GM12865 (cell line): Measurements from ENCODE around the gene FALEC.

Source experiments
- DNase-seq: peaks from one replicate; pipeline ENCODE4 v3.0.0; 2010; ENCODE audit warnings: low read depth
- H3K4me3 ChIP-seq: 2 replicates; pipeline ENCODE4 v1.5.1; 2011; ENCODE audit warnings: mild to moderate bottlenecking, low read depth, low read length, control low read depth
- TF ChIP-seq, protein P1 (sequence below): IDR thresholded peaks from 2 replicates; pipeline ENCODE4 v1.5.1; 2011; ENCODE audit warnings: low read length, control low read depth, low read depth, inconsistent platforms; ENCODE audit not compliant: insufficient read depth; ENCODE audit errors: missing control alignments

Gene FALEC

DNA sequence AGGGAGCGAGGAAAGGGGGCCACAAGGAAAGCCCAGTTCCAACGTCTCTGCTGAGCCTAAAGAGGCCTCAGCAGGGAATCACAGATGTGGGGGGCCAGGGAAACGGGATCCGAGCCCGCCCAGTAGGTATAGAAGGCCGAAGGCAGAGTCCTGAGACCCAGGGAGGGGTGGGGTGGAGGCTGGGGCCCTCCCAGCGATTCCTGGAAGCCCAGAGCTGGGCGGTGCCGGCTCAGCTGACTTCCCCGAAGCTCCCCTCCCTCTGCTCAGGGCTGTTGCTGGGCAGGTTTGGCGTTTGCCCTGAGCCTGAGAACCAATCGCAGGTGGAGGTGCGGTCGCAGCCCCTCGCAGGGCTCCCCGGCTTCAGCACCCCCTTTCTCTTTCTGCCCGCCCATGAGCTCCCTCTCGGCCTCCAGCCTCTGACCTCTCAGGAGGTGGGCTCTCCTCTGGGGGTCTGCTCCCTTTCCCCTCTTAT is 46.5 kb downstream of the FALEC start:
- DNase-seq, result peak; percentile 97
- TF ChIP-seq, protein P1, sequence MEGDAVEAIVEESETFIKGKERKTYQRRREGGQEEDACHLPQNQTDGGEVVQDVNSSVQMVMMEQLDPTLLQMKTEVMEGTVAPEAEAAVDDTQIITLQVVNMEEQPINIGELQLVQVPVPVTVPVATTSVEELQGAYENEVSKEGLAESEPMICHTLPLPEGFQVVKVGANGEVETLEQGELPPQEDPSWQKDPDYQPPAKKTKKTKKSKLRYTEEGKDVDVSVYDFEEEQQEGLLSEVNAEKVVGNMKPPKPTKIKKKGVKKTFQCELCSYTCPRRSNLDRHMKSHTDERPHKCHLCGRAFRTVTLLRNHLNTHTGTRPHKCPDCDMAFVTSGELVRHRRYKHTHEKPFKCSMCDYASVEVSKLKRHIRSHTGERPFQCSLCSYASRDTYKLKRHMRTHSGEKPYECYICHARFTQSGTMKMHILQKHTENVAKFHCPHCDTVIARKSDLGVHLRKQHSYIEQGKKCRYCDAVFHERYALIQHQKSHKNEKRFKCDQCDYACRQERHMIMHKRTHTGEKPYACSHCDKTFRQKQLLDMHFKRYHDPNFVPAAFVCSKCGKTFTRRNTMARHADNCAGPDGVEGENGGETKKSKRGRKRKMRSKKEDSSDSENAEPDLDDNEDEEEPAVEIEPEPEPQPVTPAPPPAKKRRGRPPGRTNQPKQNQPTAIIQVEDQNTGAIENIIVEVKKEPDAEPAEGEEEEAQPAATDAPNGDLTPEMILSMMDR, result no peak
- H3K4me3 ChIP-seq, result peak overlapping the region; percentile 83

DNA sequence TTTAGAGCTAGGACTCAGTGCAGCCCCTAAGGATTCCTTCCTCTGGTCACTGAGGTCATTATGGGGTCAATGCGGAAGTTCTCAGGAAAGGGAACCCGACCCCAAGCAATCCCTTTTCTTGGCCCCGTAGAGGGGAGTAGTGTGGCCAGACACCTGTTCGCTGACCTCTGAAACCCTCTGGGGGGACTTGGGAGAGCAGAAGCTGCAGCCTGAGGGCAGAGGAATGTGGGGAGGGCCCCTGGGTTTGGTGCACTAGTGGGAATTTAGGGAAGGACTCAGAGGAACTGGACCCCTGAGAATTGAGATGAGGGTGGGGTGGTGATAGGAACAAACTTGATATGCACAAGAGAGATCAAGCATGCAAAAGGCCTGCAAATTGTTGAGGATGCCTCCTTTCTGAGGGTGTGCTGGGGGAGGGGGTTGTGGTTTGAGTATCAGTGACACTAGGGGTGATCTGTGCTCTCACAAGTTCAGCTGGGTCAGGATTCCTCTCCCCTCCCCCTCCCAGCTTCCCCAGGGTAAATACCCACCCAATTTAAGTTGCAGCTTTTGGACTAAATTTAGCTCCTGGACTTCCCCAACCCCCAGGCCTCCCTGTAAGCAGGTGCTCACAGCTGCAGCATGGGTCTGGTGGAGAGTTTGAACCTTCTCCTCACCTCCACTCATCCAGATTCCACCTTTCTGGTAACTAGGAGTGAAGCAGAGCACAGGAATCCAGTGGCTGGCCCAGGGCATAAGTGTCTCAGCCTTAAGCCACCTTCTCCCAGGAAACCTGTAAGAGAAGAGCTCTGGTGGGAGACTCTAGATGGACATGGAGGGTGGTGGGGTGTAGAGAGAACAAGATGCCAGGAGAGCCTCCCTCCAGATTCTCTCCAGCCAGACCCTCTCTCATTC is 47.1 kb downstream of the FALEC start:
- peak overlapping the region; percentile 83 for H3K4me3 ChIP-seq
- DNase-seq, result peak; percentile 99
- TF ChIP-seq, protein P1, result no peak

DNA sequence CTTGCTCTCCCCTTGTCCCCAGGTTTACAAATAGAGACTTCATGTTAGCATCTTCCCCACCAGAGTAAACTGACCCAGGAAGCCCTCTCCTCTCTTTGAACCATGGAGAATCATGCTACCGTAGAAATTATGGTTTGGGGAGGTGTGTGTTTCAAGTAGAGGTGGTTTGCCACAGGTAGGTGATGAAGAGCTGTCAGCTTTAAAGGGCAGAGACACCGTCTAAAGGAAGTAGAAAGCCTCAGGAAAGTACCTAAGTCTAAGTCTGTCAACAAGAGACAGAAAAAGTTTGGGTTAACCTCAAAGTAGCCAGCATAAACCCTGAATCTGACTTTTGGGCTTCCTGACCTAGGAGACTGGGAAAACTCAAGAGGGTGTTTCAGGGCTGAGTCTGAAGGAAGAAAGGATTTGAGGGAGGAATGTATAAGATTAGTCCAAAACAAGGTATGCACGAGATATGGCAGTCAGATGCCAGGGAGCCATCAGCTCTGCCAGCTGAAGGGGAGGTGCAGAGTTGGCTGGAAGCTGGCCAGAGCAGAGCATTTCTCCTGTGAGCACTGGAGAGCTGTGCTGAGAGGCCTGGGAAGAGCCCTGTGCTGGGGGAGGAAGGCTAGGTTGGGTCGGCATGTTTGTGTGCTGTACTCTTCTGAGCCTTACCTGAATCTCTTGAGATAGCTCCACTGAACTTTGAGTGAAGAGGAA is 47.9 kb downstream of the FALEC start:
- DNase-seq, result peak; percentile 91
- H3K4me3 ChIP-seq, result peak overlapping the region; percentile 83
- TF ChIP-seq, protein P1, result peak; percentile 4

DNA sequence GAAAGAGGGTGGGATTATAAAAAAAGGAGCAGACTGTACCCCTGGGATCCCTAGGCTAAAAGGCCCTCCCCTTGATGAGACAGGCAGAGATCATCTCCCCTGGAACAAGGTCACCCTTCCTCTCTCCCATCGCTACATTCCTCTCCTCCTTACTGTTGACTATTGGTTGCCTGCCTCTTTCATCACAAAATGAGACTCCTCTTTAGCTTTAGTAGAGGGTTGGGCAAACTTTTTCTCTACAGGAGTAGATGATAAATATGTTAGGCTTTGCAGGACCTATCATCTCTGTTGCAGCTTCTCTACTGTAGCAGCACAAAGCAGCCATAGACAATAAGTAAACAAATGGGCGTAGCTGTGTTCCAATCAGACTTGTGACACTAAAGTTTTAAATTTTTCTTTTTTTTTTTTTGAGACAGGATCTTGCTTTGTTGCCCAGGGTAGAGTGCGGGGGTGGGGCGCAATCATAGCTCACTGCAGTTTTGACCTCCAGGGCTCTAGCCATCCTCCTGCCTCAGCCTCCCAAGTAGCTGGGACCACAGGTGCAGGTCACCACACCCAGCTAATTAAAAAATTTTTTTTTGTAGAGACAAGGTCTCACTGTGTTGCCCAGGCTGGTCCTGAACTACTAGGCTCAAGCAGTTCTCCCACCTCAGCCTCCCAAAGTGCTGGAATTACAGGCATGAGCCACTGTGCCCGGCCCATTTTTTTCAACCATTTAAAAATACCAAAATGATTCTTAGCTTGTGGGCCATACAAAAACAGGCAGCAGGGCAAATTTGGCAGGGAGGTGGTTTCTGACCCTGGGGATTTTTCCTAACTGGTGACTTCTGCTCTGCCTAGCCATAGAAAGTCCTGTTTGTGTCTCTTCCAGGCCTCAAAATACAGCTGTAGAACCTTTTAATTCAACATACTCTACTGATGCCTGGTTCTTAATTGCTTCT is 48.8 kb downstream of the FALEC start:
- peak; percentile 52 for DNase-seq
- TF ChIP-seq, protein P1, result no peak
- H3K4me3 ChIP-seq, result peak overlapping the region; percentile 83

DNA sequence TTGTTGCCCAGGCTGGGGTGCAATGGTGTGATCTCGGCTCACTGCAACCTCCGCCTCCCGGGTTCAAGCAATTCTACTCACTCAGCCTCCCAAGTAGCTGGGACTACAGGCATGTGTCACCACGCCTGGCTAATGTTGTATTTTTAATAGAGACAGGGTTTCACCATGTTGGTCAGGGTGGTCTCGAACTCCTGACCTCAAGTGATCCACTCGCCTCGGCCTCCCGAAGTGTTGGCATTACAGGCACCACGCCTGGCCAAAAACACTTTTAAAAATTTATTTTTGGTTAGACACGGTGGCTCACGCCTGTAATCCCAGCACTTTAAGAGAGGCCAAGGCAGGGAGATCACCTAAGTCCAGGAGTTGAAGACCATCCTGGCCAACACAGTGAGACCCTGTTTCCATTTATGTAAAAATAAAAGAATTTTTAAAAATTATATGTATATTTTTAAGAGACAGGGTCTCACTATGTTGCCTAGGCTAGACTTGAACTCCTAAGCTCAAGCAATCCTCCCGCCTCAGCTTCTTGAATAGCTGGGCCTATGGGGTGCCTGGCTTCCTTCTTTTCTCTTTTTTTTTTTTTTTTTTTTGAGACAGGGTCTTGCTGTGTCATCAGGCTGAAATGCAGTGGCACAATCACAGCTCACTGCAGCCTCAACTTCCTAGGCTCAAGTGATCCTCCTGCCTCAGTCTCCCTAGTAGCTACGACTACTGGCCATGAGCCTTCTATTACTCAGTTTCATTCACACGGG is 49.9 kb downstream of the FALEC start:
- peak; percentile 29 for DNase-seq
- H3K4me3 ChIP-seq, result peak overlapping the region; percentile 21; the same call in 1 of the 2 replicates

DNA sequence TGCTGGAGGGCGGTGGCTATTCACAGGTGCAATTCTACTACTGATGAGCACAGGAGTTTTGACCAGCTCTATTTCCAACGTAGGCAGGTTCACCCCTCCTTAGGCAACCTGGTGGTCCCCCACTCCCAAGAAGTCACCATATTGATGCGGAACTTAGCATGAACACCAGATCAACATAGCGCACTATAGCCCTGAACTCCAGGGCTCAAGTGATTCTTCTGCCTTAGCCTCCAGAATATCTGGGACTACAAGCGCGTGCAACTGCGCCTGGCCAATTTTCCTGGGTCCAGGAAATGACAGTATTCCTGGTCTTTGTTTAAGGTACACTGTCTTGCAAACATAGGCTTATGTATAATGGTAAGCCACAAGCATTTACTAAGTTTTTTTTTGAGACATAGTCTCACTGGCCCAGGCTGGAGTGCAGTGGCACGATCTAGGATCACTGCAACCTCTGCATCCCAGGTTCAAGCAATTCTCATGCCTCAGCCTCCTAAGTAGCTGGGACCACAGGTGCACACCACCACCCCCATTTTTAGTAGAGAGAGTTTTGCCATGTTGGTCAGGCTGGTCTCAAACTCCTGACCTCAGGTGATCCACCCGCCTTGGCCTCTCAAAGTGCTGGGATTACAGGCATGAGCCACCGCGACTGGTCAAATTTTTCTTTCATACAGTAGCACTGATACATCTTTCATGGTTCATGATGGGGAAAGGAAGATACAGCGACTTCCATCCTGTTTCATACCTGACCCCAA is 51.2 kb downstream of the FALEC start:
- peak; percentile 24 for DNase-seq
- TF ChIP-seq, protein P1, result no peak
- peak overlapping the region; percentile 1 for H3K4me3 ChIP-seq
